Measurements from ENCODE around the gene RNF150. TPM values are rescaled to one million over a fixed set of nuclear protein-coding genes. Genes with fewer than 3 reads are reported as not detected.

RNF150 gene
- total RNA-seq, 2 donors from 2014 or later = 2.3 to 4.6 TPM

DNA sequence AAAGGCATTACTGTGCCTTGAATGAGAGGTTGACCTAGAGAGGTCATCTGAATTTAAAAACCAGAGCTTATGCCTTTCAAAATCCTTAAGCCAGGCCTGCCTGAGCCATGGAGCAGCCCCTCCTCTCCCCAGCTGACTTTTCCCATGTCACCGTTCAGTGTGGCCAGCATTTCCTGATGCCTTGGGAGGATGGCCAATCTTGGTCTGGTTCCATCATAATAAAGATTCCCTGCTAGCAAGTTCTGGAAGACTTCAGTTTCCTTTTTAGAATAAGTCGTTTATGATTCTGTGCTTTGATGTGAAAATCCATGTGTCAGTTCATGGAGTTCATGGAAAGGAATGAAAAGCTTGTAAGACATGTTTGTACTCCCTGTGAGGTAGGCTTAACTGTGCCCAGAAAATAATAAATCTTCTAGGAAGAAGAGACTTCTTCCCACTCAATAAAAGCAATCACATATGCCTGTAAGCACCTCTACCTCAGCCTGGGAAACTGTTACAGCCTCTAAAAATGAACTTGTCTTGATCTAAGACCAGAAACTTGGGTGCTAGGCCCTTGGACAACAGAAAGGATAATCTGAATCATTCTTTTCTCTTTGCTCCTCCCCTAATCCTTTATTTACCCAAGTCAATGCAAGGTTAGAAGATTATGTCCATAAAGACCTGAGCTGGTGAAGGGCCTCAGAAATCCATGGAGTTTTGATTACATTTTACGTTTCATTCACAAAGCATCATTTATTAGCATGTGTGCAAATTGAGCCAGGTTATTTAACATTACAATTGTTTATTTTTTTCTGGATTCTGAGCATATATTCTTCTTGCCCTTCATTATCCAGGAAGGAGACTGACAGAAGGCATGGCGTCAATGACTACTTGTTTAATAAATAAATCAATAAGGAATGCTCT, 293.1 kb downstream of the RNF150 start:
- no peak overlapping the region for H3K27ac ChIP-seq
- no peak for ATAC-seq
- H3K36me3 ChIP-seq (replicated peaks in 1 of 2; ENCODE audit: insufficient read depth in 1 of 2, low read depth in 2 of 2) = no peaks in the 10 kb centered on the region
- no peaks in the 10 kb centered on the region for H3K9me3 ChIP-seq
- intact Hi-C loops (cut with DNase I) = no loop called here
- TF ChIP-seq POLR2A (IDR thresholded peaks at IDR 0.05) = no peak
- TF ChIP-seq, protein P1, sequence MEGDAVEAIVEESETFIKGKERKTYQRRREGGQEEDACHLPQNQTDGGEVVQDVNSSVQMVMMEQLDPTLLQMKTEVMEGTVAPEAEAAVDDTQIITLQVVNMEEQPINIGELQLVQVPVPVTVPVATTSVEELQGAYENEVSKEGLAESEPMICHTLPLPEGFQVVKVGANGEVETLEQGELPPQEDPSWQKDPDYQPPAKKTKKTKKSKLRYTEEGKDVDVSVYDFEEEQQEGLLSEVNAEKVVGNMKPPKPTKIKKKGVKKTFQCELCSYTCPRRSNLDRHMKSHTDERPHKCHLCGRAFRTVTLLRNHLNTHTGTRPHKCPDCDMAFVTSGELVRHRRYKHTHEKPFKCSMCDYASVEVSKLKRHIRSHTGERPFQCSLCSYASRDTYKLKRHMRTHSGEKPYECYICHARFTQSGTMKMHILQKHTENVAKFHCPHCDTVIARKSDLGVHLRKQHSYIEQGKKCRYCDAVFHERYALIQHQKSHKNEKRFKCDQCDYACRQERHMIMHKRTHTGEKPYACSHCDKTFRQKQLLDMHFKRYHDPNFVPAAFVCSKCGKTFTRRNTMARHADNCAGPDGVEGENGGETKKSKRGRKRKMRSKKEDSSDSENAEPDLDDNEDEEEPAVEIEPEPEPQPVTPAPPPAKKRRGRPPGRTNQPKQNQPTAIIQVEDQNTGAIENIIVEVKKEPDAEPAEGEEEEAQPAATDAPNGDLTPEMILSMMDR (IDR thresholded peaks at IDR 0.05) = no peak
- DNase-seq = no peak
- WGBS, 2 donors = 58 to 66% methylated on average over 4 of the region's 4 CpGs
- no peaks in the 10 kb centered on the region for H3K4me1 ChIP-seq
- H3K27me3 ChIP-seq = no peaks in the 10 kb centered on the region
- H3K4me3 ChIP-seq = no peak overlapping the region

- WGBS, 2 donors = 85 to 86% methylated on average over 4 of the region's 4 CpGs
- TF ChIP-seq POLR2A (IDR thresholded peaks at IDR 0.05) = no peak
- TF ChIP-seq, protein P1 (IDR thresholded peaks at IDR 0.05) = no peak
- Histone ChIP-seq H3K4me3 (no peak overlapping the region), H3K27me3 (no peaks in the 10 kb centered on the region), H3K27ac (no peak overlapping the region), H3K4me1 (no peaks in the 10 kb centered on the region), H3K36me3 (replicated peaks in 1 of 2; ENCODE audit: insufficient read depth in 1 of 2, low read depth in 2 of 2) (no peaks in the 10 kb centered on the region), H3K9me3 (no peaks in the 10 kb centered on the region)
- ATAC-seq (no peak), DNase-seq (no peak)
- intact Hi-C loops (cut with DNase I) = no loop called here
Observed at GRCh38 chr4:140839406-140839805, 293.9 kb downstream of the RNF150 start.

DNA sequence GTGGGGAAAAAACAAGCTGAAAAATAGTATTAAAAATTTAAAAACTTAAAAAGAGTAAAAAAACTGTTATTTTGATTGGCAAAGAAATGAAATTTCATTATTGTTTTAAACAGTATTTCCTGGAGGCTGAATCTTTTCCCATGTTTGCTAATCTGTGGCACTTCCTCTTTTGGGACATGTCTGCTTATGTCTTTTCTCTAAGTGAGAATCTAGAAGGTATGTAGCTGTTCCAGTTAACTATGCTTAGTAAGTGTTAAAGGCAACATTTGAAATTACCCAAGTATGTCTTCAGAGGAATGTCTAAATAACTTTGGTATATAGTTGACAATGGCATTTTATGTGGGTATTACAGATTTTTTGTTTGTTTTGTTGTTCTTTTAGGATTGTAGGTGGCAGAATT, 295.5 kb downstream of the RNF150 start:
- intact Hi-C loops (cut with DNase I) = no loop called here

GRCh38 chr4:140834839-140835495, 298.3 kb downstream of the RNF150 start:
- Histone ChIP-seq H3K4me3 (no peak overlapping the region), H3K27ac (no peak overlapping the region), H3K4me1 (no peaks in the 10 kb centered on the region), H3K36me3 (replicated peaks in 1 of 2; ENCODE audit: insufficient read depth in 1 of 2, low read depth in 2 of 2) (no peaks in the 10 kb centered on the region), H3K9me3 (no peaks in the 10 kb centered on the region), H3K27me3 (no peaks in the 10 kb centered on the region)
- ATAC-seq (no peak), DNase-seq (no peak)
- no peak for TF ChIP-seq POLR2A (IDR thresholded peaks at IDR 0.05)
- TF ChIP-seq, protein P1 (IDR thresholded peaks at IDR 0.05) = no peak
- 55 to 66% methylated on average over 7 of the region's 7 CpGs for WGBS, 2 donors
- intact Hi-C loops (cut with DNase I) = no loop called here

More for the DNA sequence above, 295.5 kb downstream of the RNF150 start:
- TF ChIP-seq, protein P1 (IDR thresholded peaks at IDR 0.05) = no peak
- no peak for TF ChIP-seq POLR2A (IDR thresholded peaks at IDR 0.05)
- no peak overlapping the region for H3K27ac ChIP-seq
- ATAC-seq (no peak), DNase-seq (no peak)
- H3K27me3 ChIP-seq = no peaks in the 10 kb centered on the region
- no peak overlapping the region for H3K4me3 ChIP-seq
- H3K9me3 ChIP-seq = no peaks in the 10 kb centered on the region
- no peaks in the 10 kb centered on the region for H3K36me3 ChIP-seq (replicated peaks in 1 of 2; ENCODE audit: insufficient read depth in 1 of 2, low read depth in 2 of 2)
- no peaks in the 10 kb centered on the region for H3K4me1 ChIP-seq

Measured in body of pancreas (tissue), 4 donors.